A673 (cell line): ENCODE measurements around the gene CCDC85C.

ENCODE experiments used
- CTCF ChIP-seq: fragments of 300-800, 200-600 bp; sonication (generic); conservative IDR thresholded peaks from 2 replicates; pipeline ENCODE4 v1.5.1; 2017; ENCODE audit warnings: low read depth, mild to moderate bottlenecking, antibody characterized with exemption, low read length, moderate library complexity, mixed read lengths
- EZH2 ChIP-seq: fragments of 200-600 bp; sonication (generic); IDR thresholded peaks from 2 replicates; pipeline ENCODE4 v1.6.1; 2017; ENCODE audit warnings: borderline replicate concordance, low read depth, mild to moderate bottlenecking, mixed read lengths, antibody characterized with exemption, low read length; ENCODE audit not compliant: poor library complexity, severe bottlenecking

GRCh38 chr14:99462210-99462609, 141.8 kb downstream of the CCDC85C start:
- TF ChIP-seq EZH2 (no peak), CTCF (no peak)
